Rectal smooth muscle tissue (tissue), 1 donor: ENCODE data around the gene KRAS.

ENCODE experiments used
- H3K27ac ChIP-seq: one replicate; pipeline ENCODE4 v1.7.0; 2013; ENCODE audit warnings: low read depth, low read length, inconsistent platforms
- H3K27me3 ChIP-seq: one replicate; pipeline ENCODE4 v1.7.0; 2013; ENCODE audit warnings: low read length; ENCODE audit not compliant: control insufficient read depth, insufficient read depth
- H3K36me3 ChIP-seq: one replicate; pipeline ENCODE4 v1.7.0; 2013; ENCODE audit warnings: low read length; ENCODE audit not compliant: control insufficient read depth, insufficient read depth
- H3K4me1 ChIP-seq: one replicate; pipeline ENCODE4 v1.7.0; 2013; ENCODE audit warnings: low read length; ENCODE audit not compliant: control insufficient read depth, insufficient read depth
- H3K4me3 ChIP-seq: one replicate; pipeline ENCODE4 v1.7.0; 2013; ENCODE audit warnings: low read length
- H3K9ac ChIP-seq: one replicate; pipeline ENCODE4 v1.7.0; 2013; ENCODE audit warnings: low read length

KRAS gene

DNA sequence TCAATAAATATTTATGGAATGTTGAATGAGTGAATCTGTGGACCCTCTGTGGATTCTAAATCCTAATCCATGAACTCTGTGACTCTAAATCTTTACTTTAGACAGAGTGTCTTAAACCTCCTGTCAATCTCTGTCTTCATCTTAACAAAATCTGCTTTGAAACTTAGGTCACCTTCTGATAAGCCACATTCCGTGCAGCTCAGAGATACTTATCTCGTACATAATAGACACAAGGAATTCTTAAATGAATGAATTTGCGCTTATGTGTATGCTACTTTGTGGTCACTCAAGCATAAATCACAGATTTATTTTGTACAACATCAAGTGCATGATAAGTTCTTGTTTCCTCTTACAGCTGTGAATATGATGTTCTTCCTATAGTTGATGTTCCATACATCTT, 2.2 kb upstream of the KRAS start:
- Histone ChIP-seq H3K4me1 (peaks cover 8% of the 10 kb centered on the region), H3K4me3 (no peak overlapping the region), H3K9ac (no peak overlapping the region), H3K27ac (no peak overlapping the region), H3K36me3 (no peaks in the 10 kb centered on the region), H3K27me3 (no peaks in the 10 kb centered on the region)

DNA sequence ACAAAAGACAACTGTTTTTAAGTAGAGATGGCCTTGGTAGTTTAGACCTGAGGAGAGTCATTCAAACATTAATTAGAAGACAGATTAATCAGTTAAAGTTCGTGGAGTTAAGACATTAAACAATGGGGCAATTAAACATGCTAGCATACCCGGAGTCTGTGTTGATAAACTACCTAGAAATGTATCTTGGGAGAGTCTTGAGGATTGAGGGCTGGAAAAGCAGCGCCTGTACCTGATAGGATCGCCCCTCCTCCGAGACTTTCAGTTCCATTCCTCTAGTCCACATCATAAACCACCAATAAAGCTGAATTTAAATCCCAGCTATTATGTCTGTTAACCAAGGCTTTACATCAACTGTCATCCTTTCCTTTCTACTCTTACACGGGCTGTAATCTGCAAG, 1.0 kb upstream of the KRAS start:
- Histone ChIP-seq H3K4me1 (peaks cover 8% of the 10 kb centered on the region), H3K27me3 (no peaks in the 10 kb centered on the region), H3K9ac (peak overlapping the region; percentile 49), H3K36me3 (no peaks in the 10 kb centered on the region), H3K27ac (peak overlapping the region; percentile 89), H3K4me3 (peak overlapping the region; percentile 76)

DNA sequence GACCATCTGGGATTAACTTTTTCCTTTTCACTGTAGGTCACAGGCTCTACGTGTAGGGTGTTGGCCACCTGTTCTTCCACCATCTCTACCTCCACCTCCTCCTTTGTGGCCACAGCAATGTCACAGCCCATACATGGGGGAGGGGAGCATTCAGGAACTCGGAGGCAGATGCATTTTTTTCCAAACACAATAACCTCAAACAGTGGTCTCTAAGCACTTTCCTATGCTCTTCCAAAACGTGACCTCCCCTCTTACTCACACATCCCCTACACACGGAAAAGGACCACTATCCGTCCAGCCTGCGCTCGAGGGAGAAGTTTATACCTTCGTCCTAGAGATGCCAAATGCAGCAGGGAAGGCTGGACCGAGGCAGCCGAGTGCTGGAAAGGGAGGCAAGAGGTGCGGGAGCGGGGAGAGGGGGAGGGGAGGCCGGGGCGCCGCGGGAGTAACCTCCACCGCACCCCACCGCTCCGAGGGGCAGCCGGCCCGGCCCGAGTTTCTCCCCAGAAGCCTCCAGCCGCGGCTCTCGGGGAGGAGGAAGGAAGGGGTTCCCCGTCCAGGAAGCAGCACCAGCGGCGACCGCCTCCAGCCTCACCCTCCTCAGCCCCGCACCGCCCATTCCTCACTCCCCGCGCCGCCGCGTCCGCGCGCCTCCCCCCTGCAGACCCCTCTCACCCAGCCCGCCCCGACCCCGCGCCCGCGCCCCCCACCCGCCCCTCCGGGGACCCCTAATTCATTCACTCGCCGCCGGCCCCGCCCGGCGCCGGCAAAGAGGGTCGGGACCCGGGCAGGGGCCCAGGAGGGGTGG, 594 bp downstream of the KRAS start:
- Histone ChIP-seq H3K4me1 (peaks cover 8% of the 10 kb centered on the region), H3K27me3 (no peaks in the 10 kb centered on the region)

DNA sequence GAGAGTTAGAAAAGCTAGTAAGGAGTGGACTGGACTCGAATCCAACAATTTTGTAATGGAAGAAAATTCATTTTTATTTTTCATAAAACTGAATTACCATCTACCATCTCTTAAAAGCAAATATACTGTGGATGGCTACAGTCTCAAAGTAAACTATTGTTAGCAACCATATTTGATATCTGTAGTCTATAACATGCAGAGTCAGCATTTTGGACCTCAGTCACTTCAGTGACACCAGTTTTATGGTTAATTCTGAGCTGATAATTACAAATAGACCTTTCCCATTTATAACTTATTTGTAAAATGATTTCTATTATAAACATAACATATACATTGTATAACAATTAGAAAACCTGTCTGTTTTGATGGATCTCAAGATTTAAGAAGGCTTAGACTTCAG, 2.0 kb downstream of the KRAS start:
- Histone ChIP-seq H3K27me3 (no peaks in the 10 kb centered on the region), H3K27ac (no peak overlapping the region), H3K4me3 (no peak overlapping the region), H3K36me3 (no peaks in the 10 kb centered on the region), H3K4me1 (peaks cover 8% of the 10 kb centered on the region), H3K9ac (no peak overlapping the region)

More for the DNA sequence above, 594 bp downstream of the KRAS start:
- peak overlapping the region; percentile 89 for H3K27ac ChIP-seq
- H3K4me3 ChIP-seq: peak overlapping the region; percentile 92
- no peaks in the 10 kb centered on the region for H3K36me3 ChIP-seq
- peak overlapping the region; percentile 85 for H3K9ac ChIP-seq

DNA sequence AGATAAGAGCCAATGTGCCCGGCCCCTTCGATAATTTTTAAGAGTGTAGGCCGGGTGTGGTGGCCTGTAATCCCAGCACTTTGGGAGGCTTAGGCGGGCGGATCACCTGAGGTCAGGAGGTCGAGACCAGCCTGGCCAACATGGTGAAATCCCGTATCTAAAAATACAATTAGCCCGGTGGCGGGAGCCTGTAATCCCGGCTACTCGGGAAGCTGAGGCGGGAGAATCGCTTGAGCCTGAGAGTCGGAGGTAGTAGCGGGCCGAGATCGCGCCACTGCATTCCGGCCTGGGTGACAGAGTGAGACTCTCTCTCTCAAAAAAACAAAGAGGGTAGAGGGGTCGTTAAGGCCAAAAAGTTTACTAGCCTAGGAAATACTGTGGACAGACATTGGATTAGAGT, 2.6 kb downstream of the KRAS start:
- Histone ChIP-seq H3K36me3 (no peaks in the 10 kb centered on the region), H3K27me3 (no peaks in the 10 kb centered on the region), H3K4me3 (no peak overlapping the region), H3K9ac (no peak overlapping the region), H3K4me1 (peaks cover 8% of the 10 kb centered on the region), H3K27ac (no peak overlapping the region)

DNA sequence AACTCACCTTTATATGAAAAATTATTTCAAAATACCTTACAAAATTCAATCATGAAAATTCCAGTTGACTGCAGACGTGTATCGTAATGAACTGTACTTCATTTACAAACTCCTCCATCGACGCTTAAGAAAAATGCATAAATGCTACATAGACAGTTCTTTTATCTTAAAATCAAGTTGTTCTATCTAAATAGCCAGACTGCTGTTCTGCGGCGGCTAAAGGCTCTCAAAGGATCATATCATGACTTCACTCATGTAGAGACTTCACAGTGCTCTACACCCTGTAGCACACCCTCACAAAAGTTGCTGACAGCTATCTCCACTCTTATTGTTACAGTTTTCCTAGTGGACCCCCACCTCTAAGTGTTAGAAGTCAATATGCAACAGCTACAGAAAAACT, 5.2 kb downstream of the KRAS start:
- Histone ChIP-seq H3K27me3 (no peaks in the 10 kb centered on the region), H3K4me3 (no peak overlapping the region), H3K9ac (no peak overlapping the region), H3K27ac (no peak overlapping the region), H3K4me1 (peaks cover 5% of the 10 kb centered on the region), H3K36me3 (no peaks in the 10 kb centered on the region)

DNA sequence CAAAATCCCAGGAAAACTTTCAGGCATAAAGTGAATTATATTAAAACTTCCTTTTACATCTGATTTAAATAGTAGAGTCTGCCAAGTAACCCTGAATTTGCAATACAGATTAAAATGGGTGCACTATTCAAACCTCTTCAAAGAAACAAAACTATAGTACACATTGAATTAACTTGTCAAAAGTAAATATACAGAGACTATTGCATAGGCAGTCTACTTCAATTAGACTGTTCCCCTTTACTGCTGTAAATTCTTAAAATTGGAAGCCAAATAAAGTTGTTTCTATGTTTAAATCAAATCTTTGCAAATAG, 7.1 kb downstream of the KRAS start:
- Histone ChIP-seq H3K9ac (no peak overlapping the region), H3K4me1 (no peaks in the 10 kb centered on the region), H3K27me3 (no peaks in the 10 kb centered on the region), H3K27ac (no peak overlapping the region), H3K4me3 (no peak overlapping the region), H3K36me3 (no peaks in the 10 kb centered on the region)

DNA sequence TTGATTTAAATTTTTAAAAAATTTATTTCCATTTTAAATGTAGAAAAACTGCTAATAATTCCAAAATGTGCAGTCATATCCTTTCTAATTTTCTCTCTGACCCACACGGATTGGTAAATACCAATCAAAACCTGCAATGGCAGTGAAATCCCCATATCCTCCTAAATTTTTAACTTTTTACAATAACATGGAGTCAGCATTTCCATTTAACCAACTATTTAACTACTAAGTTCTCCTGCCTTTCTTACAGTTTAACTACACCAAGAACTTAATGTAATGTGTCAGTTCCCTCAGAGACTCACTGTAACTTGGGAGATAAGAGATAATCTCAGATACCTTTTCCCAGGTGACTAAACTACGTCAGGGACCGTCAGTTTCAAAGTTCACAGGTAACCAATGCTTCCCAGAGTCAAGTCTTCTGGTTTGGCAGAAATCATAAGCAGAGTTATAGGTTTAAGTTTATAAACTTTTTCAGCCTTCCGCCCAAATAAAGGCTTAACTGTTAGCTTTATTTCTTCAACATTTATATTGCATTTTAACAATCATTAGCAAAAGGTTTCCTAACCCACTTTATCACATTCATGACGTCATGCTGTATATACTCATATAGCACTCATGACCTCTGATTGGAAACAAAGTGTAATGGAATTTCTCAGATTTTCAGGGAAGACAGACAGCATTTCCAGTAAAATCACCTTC, 7.6 kb downstream of the KRAS start:
- no peaks in the 10 kb centered on the region for H3K36me3 ChIP-seq
- H3K9ac ChIP-seq: no peak overlapping the region

DNA sequence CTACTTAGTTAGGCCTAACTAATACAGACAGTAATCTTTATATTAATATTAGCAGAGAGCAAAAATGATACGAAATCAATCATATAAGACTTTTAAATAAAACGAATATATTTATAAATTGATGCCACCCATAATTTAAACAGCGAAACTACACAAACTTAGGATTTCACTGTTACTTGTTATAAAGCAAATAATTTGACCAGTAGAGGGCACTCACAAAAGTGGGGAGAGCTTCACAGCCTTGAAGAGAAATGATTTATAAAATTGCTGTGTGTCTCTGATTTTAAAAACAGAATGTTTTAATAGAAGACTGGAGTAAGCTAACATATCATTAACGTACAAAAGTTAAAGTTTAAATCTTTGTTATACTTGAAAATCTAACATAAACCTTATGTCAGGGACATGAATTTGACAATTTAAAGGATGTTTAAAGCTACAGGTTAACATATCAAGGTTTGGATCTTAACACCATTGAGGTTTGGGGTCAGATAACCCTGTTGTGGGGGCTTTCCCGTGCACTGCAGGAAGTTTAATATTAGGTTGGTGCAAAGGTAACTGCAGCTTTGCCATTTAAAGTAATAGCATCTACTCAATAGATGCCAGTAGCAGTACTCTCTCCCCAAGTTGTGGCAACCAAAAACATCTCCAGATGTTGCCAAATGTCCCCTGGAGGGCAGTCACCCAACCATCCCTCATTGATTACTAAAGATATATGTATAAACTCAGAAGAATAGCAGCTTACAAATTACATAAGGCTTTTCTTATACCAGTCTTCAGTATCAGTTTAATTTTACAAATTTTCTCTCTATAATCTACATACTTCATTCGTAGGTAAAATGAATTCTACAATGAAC, 9.3 kb downstream of the KRAS start:
- Histone ChIP-seq H3K4me3 (no peak overlapping the region), H3K27ac (no peak overlapping the region), H3K27me3 (no peaks in the 10 kb centered on the region), H3K36me3 (peaks cover 4% of the 10 kb centered on the region), H3K9ac (no peak overlapping the region), H3K4me1 (no peaks in the 10 kb centered on the region)

More for the DNA sequence above, 7.6 kb downstream of the KRAS start:
- Histone ChIP-seq H3K4me3 (no peak overlapping the region), H3K4me1 (no peaks in the 10 kb centered on the region), H3K27me3 (no peaks in the 10 kb centered on the region), H3K27ac (no peak overlapping the region)

DNA sequence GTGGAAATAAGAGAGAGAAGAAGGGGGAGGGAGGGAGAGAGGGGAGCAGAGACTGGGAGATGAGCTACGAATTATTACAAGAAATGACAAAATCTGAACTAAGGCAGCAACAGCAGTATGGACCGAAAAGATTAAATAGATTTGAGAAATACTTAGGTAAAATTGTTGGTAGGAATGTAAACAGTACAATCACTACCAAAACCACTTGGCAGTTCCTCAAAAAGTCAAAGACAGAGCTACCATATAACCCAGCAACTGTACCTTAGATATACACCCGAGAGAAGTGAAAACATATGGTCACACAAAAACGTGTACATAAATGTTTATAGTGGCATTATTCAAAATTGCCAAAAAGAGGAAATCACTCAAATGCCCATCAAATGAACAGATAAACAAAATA, 14.1 kb downstream of the KRAS start:
- no peaks in the 10 kb centered on the region for H3K27me3 ChIP-seq
- no peak overlapping the region for H3K4me3 ChIP-seq
- H3K27ac ChIP-seq: no peak overlapping the region
- H3K4me1 ChIP-seq: no peaks in the 10 kb centered on the region
- H3K9ac ChIP-seq: no peak overlapping the region
- peaks cover 4% of the 10 kb centered on the region for H3K36me3 ChIP-seq

DNA sequence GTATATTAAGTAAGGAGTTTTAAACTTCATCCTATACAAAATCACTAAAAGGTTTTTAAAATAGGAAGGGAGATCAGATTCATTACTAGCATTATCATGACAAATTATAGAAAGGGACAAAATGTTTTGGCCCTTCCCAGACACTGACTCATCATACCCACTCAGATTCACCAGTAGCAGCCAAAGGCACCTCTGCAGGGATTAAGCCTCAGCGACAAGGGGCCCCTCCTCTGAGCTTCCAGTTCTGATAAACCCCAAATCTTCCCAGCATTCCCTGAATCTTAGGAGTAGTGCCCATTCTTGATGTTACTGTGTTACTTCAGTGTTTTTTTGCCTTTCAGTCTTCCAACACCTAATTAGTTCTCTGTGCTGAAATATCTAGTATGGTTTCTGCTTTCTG, 14.5 kb downstream of the KRAS start:
- H3K4me3 ChIP-seq: no peak overlapping the region
- H3K27me3 ChIP-seq: no peaks in the 10 kb centered on the region
- no peak overlapping the region for H3K9ac ChIP-seq
- no peak overlapping the region for H3K27ac ChIP-seq
- no peaks in the 10 kb centered on the region for H3K4me1 ChIP-seq
- peaks cover 4% of the 10 kb centered on the region for H3K36me3 ChIP-seq

DNA sequence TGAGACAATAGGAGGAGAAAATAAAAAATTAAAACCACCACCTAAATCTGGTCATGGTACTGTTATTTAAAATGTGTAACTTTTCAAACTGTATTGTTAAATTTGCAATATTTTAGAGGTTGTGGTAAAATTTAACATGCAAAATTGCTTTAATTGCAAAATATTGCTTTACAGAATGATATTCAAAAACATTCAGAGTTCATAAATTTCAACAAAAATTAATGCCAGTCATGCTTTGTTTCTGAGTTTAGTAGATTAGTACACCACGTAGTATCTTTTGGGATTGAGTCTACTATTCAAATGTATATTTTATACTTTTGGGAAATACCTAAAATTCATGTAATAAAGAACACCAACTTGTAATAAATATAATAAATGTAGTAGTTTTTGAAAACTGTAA, 37.4 kb downstream of the KRAS start:
- H3K27me3 ChIP-seq: no peaks in the 10 kb centered on the region
- H3K9ac ChIP-seq: no peak overlapping the region
- no peak overlapping the region for H3K27ac ChIP-seq
- H3K4me3 ChIP-seq: no peak overlapping the region
- no peaks in the 10 kb centered on the region for H3K36me3 ChIP-seq
- no peaks in the 10 kb centered on the region for H3K4me1 ChIP-seq
